DND-41 (cell line): ENCODE measurements around the gene RIMS1.

Experiments used
- EZH2 ChIP-seq: IDR thresholded peaks from 3 replicates; pipeline ENCODE4 v1.6.1; 2012; ENCODE audit warnings: borderline replicate concordance, low read depth, mild to moderate bottlenecking, moderate library complexity, low read length, inconsistent platforms; ENCODE audit not compliant: severe bottlenecking
- TF ChIP-seq, protein P1 (sequence below): IDR thresholded peaks from 2 replicates; pipeline ENCODE4 v1.5.1; 2012; ENCODE audit warnings: borderline replicate concordance, low read length, moderate library complexity, mild to moderate bottlenecking; ENCODE audit not compliant: poor library complexity, severe bottlenecking; ENCODE audit errors: extremely low read depth

DNA sequence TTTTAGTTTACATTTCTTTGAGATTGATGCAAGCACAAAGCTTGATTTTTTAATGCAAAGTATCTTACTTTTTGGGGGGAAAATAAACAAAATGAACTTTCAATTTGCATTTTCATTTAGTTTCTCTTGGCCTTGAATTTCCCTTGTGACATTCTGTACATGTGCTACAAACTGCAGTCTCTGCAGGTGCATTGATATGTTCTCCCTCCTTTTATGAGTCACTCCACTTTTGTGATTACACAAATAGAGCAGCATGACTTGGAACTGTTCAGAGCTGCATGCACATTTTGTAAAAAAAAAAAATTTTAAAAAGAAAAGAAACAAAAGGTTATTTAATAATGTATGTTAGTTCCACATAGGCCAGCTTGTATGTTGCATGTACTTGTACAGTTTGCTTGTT is 515.5 kb downstream of the RIMS1 start:
- TF ChIP-seq, protein P1, sequence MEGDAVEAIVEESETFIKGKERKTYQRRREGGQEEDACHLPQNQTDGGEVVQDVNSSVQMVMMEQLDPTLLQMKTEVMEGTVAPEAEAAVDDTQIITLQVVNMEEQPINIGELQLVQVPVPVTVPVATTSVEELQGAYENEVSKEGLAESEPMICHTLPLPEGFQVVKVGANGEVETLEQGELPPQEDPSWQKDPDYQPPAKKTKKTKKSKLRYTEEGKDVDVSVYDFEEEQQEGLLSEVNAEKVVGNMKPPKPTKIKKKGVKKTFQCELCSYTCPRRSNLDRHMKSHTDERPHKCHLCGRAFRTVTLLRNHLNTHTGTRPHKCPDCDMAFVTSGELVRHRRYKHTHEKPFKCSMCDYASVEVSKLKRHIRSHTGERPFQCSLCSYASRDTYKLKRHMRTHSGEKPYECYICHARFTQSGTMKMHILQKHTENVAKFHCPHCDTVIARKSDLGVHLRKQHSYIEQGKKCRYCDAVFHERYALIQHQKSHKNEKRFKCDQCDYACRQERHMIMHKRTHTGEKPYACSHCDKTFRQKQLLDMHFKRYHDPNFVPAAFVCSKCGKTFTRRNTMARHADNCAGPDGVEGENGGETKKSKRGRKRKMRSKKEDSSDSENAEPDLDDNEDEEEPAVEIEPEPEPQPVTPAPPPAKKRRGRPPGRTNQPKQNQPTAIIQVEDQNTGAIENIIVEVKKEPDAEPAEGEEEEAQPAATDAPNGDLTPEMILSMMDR, result no peak
- TF ChIP-seq EZH2, result no peak
